Keratinocyte (primary cell): ENCODE results near the gene PRAMEF15.
"Not testable (repeated sequence)": the region's sequence is repeated elsewhere in the genome, so short reads cannot be mapped to it uniquely, and the experiment has no call there.

ENCODE experiments used
- EZH2 ChIP-seq: IDR thresholded peaks from one replicate; pipeline ENCODE4 v1.6.1; 2012; ENCODE audit warnings: inconsistent platforms, mild to moderate bottlenecking, low read length, moderate library complexity
- TF ChIP-seq, protein P1 (sequence below), 3 experiments: IDR thresholded peaks in 1 of 3; conservative IDR thresholded peaks in 1 of 3; optimal IDR thresholded peaks in 1 of 3; 2 replicates in 2 of 3; 3 replicates in 1 of 3; pipeline versions ENCODE3 to v1.5.1; 2011; ENCODE audit warnings: low read length in 3 of 3, mild to moderate bottlenecking in 3 of 3, moderate library complexity in 2 of 3, control low read depth in 1 of 3, inconsistent platforms in 1 of 3; ENCODE audit not compliant: insufficient read depth in 2 of 3; ENCODE audit errors: extremely low read depth in 1 of 3

GRCh38 chr1:13298699-13299098 is 16.7 kb upstream of the PRAMEF15 start:
- not testable (repeated sequence) for TF ChIP-seq EZH2
- TF ChIP-seq, protein P1, sequence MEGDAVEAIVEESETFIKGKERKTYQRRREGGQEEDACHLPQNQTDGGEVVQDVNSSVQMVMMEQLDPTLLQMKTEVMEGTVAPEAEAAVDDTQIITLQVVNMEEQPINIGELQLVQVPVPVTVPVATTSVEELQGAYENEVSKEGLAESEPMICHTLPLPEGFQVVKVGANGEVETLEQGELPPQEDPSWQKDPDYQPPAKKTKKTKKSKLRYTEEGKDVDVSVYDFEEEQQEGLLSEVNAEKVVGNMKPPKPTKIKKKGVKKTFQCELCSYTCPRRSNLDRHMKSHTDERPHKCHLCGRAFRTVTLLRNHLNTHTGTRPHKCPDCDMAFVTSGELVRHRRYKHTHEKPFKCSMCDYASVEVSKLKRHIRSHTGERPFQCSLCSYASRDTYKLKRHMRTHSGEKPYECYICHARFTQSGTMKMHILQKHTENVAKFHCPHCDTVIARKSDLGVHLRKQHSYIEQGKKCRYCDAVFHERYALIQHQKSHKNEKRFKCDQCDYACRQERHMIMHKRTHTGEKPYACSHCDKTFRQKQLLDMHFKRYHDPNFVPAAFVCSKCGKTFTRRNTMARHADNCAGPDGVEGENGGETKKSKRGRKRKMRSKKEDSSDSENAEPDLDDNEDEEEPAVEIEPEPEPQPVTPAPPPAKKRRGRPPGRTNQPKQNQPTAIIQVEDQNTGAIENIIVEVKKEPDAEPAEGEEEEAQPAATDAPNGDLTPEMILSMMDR (optimal IDR thresholded peaks at IDR 0.05 in 1 of 3, IDR thresholded peaks at IDR 0.05 in 1 of 3, conservative IDR thresholded peaks at IDR 0.05 in 1 of 3; ENCODE audit: extremely low read depth in 1 of 3, insufficient read depth in 2 of 3, low read length in 3 of 3), result not testable (repeated sequence)
